Ishikawa (cell line): ENCODE data around the gene PDE4D.

Experiments
- EP300 ChIP-seq: IDR thresholded peaks from 2 replicates; pipeline ENCODE4 v1.6.1; 2012; ENCODE audit warnings: borderline replicate concordance
- FOXM1 ChIP-seq: IDR thresholded peaks from 2 replicates; pipeline ENCODE4 v1.6.1; 2012; ENCODE audit warnings: low read depth, borderline replicate concordance
- YY1 ChIP-seq: IDR thresholded peaks from 2 replicates; pipeline ENCODE4 v1.6.1; 2012; ENCODE audit warnings: low read depth
- TF ChIP-seq, protein P1 (sequence below): IDR thresholded peaks from 2 replicates; pipeline ENCODE4 v1.6.1; 2012; ENCODE audit warnings: low read depth, mild to moderate bottlenecking

DNA sequence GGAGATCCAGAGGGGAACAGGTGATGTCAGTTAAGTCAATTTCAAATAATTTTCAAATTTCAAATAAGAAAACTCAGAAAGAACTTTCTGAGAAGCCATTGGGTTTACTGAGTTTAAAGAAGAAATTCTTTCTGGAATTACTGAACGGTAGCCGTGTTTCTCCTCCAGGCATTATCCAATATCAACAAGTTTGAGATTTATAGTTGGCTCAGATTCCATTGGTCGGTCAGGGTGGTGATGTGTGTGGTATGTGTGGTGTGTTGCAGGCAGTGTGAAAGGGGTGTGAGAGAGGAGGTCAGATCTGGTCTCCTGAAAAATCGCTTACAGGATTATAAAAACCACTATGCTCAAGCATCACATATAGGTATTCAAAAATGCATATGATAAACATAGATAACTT lies 60.1 kb downstream of the PDE4D start:
- TF ChIP-seq, protein P1, sequence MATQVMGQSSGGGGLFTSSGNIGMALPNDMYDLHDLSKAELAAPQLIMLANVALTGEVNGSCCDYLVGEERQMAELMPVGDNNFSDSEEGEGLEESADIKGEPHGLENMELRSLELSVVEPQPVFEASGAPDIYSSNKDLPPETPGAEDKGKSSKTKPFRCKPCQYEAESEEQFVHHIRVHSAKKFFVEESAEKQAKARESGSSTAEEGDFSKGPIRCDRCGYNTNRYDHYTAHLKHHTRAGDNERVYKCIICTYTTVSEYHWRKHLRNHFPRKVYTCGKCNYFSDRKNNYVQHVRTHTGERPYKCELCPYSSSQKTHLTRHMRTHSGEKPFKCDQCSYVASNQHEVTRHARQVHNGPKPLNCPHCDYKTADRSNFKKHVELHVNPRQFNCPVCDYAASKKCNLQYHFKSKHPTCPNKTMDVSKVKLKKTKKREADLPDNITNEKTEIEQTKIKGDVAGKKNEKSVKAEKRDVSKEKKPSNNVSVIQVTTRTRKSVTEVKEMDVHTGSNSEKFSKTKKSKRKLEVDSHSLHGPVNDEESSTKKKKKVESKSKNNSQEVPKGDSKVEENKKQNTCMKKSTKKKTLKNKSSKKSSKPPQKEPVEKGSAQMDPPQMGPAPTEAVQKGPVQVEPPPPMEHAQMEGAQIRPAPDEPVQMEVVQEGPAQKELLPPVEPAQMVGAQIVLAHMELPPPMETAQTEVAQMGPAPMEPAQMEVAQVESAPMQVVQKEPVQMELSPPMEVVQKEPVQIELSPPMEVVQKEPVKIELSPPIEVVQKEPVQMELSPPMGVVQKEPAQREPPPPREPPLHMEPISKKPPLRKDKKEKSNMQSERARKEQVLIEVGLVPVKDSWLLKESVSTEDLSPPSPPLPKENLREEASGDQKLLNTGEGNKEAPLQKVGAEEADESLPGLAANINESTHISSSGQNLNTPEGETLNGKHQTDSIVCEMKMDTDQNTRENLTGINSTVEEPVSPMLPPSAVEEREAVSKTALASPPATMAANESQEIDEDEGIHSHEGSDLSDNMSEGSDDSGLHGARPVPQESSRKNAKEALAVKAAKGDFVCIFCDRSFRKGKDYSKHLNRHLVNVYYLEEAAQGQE = no peak
- TF ChIP-seq EP300 = no peak
- TF ChIP-seq YY1 = no peak
- no peak for TF ChIP-seq FOXM1
